Neural progenitor cell (in vitro differentiated cells): Measurements from ENCODE around the gene ZNF746. TPM values are rescaled to one million over a fixed set of nuclear protein-coding genes. Genes with fewer than 3 reads are reported as not detected.
A peak's percentile ranks its signal among the peaks of the same experiment; 100 is the strongest.

Source experiments
- DNase-seq: peaks from one replicate; pipeline ENCODE4 v3.0.0-alpha.2; 2016; ENCODE audit warnings: low spot score
- H2AFZ ChIP-seq: fragments of 200-600 bp; sonication (generic); replicated peaks from 2 replicates; pipeline ENCODE4 v1.6.1; 2016; ENCODE audit warnings: antibody characterized with exemption
- H3F3A ChIP-seq: fragments of 200-600 bp; sonication (generic); 2 replicates; pipeline ENCODE4 v1.6.1; 2016; ENCODE audit warnings: antibody characterized with exemption, low read depth
- H3K27ac ChIP-seq: fragments of 200-600 bp; sonication (generic); 2 replicates; pipeline ENCODE4 v1.5.1; 2016; ENCODE audit warnings: mild to moderate bottlenecking
- H3K27me3 ChIP-seq: fragments of 200-600 bp; sonication (generic); 2 replicates; pipeline ENCODE4 v1.6.1; 2016; ENCODE audit warnings: mild to moderate bottlenecking, moderate library complexity
- H3K36me3 ChIP-seq: fragments of 200-600 bp; sonication (generic); 2 replicates; pipeline ENCODE4 v1.5.1; 2016
- H3K4me1 ChIP-seq: fragments of 200-600 bp; sonication (generic); 2 replicates; pipeline ENCODE4 v1.6.1; 2016; ENCODE audit warnings: mixed run types
- H3K4me2 ChIP-seq: fragments of 200-600 bp; sonication (generic); 2 replicates; pipeline ENCODE4 v1.6.1; 2016
- H3K4me3 ChIP-seq: fragments of 200-600 bp; sonication (generic); 2 replicates; pipeline ENCODE4 v1.5.1; 2016
- H3K79me2 ChIP-seq: fragments of 200-600 bp; sonication (generic); 2 replicates; pipeline ENCODE4 v1.6.1; 2016; ENCODE audit warnings: low read depth
- H3K9ac ChIP-seq: fragments of 200-600 bp; sonication (generic); 2 replicates; pipeline ENCODE4 v1.6.1; 2016
- H3K9me3 ChIP-seq: fragments of 200-600 bp; sonication (generic); 2 replicates; pipeline ENCODE4 v1.5.1; 2016; ENCODE audit warnings: low read depth
- H4K20me1 ChIP-seq: fragments of 200-600 bp; sonication (generic); 2 replicates; pipeline ENCODE4 v1.6.1; 2016; ENCODE audit warnings: low read depth
- H3K27ac Mint-ChIP-seq: 3 replicates; pipeline ENCODE4 v1.8.0; 2021; ENCODE audit warnings: mixed read lengths
- H3K27me3 Mint-ChIP-seq: 2 replicates; pipeline ENCODE4 v1.8.0; 2022; ENCODE audit warnings: low read depth, mild to moderate bottlenecking, inconsistent platforms, moderate library complexity, mixed read lengths; ENCODE audit not compliant: insufficient read depth
- H3K36me3 Mint-ChIP-seq: 3 replicates; pipeline ENCODE4 v1.8.0; 2021; ENCODE audit warnings: mixed read lengths
- H3K4me1 Mint-ChIP-seq: 3 replicates; pipeline ENCODE4 v1.8.0; 2021; ENCODE audit warnings: mixed read lengths
- H3K4me3 Mint-ChIP-seq: 3 replicates; pipeline ENCODE4 v1.8.0; 2021; ENCODE audit warnings: mild to moderate bottlenecking, moderate library complexity, mixed read lengths
- H3K9me3 Mint-ChIP-seq: 3 replicates; pipeline ENCODE4 v1.8.0; 2020; ENCODE audit warnings: mixed read lengths
- EZH2 ChIP-seq: fragments of 200-600 bp; sonication (generic); IDR thresholded peaks from 2 replicates; pipeline ENCODE4 v1.6.1; 2017; ENCODE audit warnings: antibody characterized with exemption, mild to moderate bottlenecking, moderate library complexity
- EZH2phosphoT487 ChIP-seq: fragments of 200-600 bp; sonication (generic); IDR thresholded peaks from 2 replicates; pipeline ENCODE4 v1.6.1; 2017; ENCODE audit warnings: antibody characterized with exemption
- total RNA-seq: library from RNA; depleted of rRNA; stranded (reverse); fragments of >200 nt; gene quantifications from 2 replicates; pipeline ENCODE4 v1.2.3, GENCODE V29; 2015; ENCODE audit warnings: low replicate concordance
- TF ChIP-seq, protein P1 (sequence below): fragments of 200-600 bp; sonication (generic); IDR thresholded peaks from 2 replicates; pipeline ENCODE4 v1.5.1; 2017; ENCODE audit warnings: antibody characterized with exemption, mild to moderate bottlenecking

The ZNF746 gene
- total RNA-seq, 1 donor from 2014 or later, result 11.0 TPM

DNA sequence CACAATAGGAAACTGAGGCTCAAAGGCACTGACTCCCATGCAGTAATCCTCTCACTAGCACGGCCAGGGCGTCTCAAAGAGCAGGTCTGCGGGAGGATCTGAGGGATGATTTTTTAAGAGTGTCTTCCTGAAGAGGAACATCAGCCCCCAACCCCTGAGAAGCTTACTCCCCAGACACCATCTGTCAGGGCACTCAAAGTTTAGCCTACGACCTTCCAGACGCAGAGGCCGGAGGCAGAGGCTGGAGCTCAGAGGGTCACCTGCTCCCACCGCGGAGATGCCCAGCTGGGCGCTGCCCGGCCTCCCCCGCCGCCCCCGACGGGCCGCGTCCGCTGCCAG lies 38.4 kb downstream of the ZNF746 start:
- H3K4me3 Mint-ChIP-seq, result peak overlapping the region; percentile 89

DNA sequence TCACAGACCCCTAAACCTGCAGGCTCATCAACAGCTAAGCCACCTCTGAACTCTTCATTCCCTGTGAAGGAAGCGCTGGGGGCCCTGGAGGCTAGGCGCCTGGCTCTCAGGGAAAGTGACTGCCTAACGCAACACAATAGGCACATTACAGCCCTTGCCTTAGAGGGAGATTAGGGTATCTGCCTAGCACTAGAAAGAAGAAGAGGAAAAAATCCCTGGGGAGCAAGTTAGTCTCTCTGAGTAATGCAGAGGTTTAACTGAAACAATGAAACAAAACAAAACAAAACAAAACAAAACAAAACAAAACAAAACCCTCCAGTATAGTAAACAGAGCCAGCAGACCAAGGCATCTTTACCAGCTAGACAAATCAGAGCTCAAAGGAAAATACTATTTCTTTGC lies 39.4 kb downstream of the ZNF746 start:
- H3K27me3 Mint-ChIP-seq, result no peaks in the 10 kb centered on the region
- no peak for TF ChIP-seq EZH2
- TF ChIP-seq EZH2phosphoT487, result peak; percentile 56
- H3K27me3 ChIP-seq, result peaks cover 34% of the 10 kb centered on the region
- H3K27ac ChIP-seq, result peak overlapping the region; percentile 50
- peak overlapping the region; percentile 84 for H3K4me2 ChIP-seq
- no peak overlapping the region for H3K9ac ChIP-seq
- peaks cover 19% of the 10 kb centered on the region for H3K4me1 Mint-ChIP-seq
- no peak overlapping the region for H2AFZ ChIP-seq
- peak; percentile 82 for DNase-seq
- peaks cover 36% of the 10 kb centered on the region for H4K20me1 ChIP-seq
- no peaks in the 10 kb centered on the region for H3K9me3 ChIP-seq
- H3K4me1 ChIP-seq, result peaks cover 22% of the 10 kb centered on the region
- H3K9me3 Mint-ChIP-seq, result no peaks in the 10 kb centered on the region
- peaks cover 7% of the 10 kb centered on the region for H3K36me3 Mint-ChIP-seq
- H3K36me3 ChIP-seq, result no peaks in the 10 kb centered on the region
- peaks cover 39% of the 10 kb centered on the region for H3F3A ChIP-seq
- peak overlapping the region; percentile 31 for H3K27ac Mint-ChIP-seq
- peak overlapping the region; percentile 71 for H3K4me3 ChIP-seq
- H3K79me2 ChIP-seq, result peaks cover 28% of the 10 kb centered on the region
- peak overlapping the region; percentile 89 for H3K4me3 Mint-ChIP-seq

More for the DNA sequence above, 38.4 kb downstream of the ZNF746 start:
- no peak for TF ChIP-seq EZH2
- TF ChIP-seq EZH2phosphoT487, result no peak
- TF ChIP-seq, protein P1, sequence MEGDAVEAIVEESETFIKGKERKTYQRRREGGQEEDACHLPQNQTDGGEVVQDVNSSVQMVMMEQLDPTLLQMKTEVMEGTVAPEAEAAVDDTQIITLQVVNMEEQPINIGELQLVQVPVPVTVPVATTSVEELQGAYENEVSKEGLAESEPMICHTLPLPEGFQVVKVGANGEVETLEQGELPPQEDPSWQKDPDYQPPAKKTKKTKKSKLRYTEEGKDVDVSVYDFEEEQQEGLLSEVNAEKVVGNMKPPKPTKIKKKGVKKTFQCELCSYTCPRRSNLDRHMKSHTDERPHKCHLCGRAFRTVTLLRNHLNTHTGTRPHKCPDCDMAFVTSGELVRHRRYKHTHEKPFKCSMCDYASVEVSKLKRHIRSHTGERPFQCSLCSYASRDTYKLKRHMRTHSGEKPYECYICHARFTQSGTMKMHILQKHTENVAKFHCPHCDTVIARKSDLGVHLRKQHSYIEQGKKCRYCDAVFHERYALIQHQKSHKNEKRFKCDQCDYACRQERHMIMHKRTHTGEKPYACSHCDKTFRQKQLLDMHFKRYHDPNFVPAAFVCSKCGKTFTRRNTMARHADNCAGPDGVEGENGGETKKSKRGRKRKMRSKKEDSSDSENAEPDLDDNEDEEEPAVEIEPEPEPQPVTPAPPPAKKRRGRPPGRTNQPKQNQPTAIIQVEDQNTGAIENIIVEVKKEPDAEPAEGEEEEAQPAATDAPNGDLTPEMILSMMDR, result no peak
- peaks cover 6% of the 10 kb centered on the region for H3K36me3 Mint-ChIP-seq
- no peak overlapping the region for H3K27ac ChIP-seq
- H3K9me3 ChIP-seq, result no peaks in the 10 kb centered on the region
- H3K27ac Mint-ChIP-seq, result peak overlapping the region; percentile 63
- H3K27me3 ChIP-seq, result peaks cover 43% of the 10 kb centered on the region
- peaks cover 36% of the 10 kb centered on the region for H4K20me1 ChIP-seq
- peaks cover 22% of the 10 kb centered on the region for H3K4me1 ChIP-seq
- no peaks in the 10 kb centered on the region for H3K9me3 Mint-ChIP-seq
- H3K79me2 ChIP-seq, result peaks cover 28% of the 10 kb centered on the region
- DNase-seq, result peak; percentile 37
- peak overlapping the region; percentile 71 for H3K4me3 ChIP-seq
- H3K9ac ChIP-seq, result no peak overlapping the region
- no peaks in the 10 kb centered on the region for H3K27me3 Mint-ChIP-seq
- peaks cover 39% of the 10 kb centered on the region for H3F3A ChIP-seq
- no peak overlapping the region for H2AFZ ChIP-seq
- H3K4me2 ChIP-seq, result peak overlapping the region; percentile 84
- H3K36me3 ChIP-seq, result no peaks in the 10 kb centered on the region
- H3K4me1 Mint-ChIP-seq, result peaks cover 19% of the 10 kb centered on the region

DNA sequence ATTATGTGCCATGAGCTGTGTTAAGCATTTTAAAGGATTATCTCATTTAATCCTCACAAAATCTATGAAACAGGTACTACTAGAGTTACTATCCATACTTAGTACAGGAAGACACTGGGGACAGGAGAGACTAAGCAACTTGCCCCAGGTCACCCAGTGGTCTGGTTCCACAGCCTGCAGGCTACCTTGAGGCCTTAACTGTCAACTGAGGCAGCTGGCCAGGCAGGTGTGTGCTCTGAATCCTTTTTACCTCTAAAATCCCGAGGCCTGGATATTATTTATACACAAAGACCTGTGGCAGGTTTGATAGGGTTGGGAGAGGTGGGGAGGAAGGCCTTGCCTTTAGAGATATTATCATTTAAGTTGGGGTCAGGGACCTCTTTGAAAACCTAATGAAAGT lies 39.8 kb downstream of the ZNF746 start:
- H3F3A ChIP-seq, result peaks cover 39% of the 10 kb centered on the region
- peaks cover 22% of the 10 kb centered on the region for H3K4me1 ChIP-seq
- no peak overlapping the region for H3K4me3 Mint-ChIP-seq
- H3K27ac ChIP-seq, result peak overlapping the region; percentile 50
- no peak overlapping the region for H3K4me3 ChIP-seq
- H3K36me3 Mint-ChIP-seq, result peaks cover 7% of the 10 kb centered on the region
- peaks cover 39% of the 10 kb centered on the region for H4K20me1 ChIP-seq
- H3K79me2 ChIP-seq, result peaks cover 28% of the 10 kb centered on the region
- peak overlapping the region; percentile 84 for H3K4me2 ChIP-seq
- H3K27me3 ChIP-seq, result peaks cover 30% of the 10 kb centered on the region
- H3K27me3 Mint-ChIP-seq, result no peaks in the 10 kb centered on the region
- no peak overlapping the region for H3K9ac ChIP-seq
- no peak overlapping the region for H3K27ac Mint-ChIP-seq
- H3K36me3 ChIP-seq, result no peaks in the 10 kb centered on the region
- H3K9me3 Mint-ChIP-seq, result no peaks in the 10 kb centered on the region
- no peak overlapping the region for H2AFZ ChIP-seq
- H3K9me3 ChIP-seq, result no peaks in the 10 kb centered on the region
- DNase-seq, result no peak
- H3K4me1 Mint-ChIP-seq, result peaks cover 19% of the 10 kb centered on the region
- TF ChIP-seq EZH2phosphoT487 (no peak), EZH2 (no peak)
- TF ChIP-seq, protein P1, result no peak

DNA sequence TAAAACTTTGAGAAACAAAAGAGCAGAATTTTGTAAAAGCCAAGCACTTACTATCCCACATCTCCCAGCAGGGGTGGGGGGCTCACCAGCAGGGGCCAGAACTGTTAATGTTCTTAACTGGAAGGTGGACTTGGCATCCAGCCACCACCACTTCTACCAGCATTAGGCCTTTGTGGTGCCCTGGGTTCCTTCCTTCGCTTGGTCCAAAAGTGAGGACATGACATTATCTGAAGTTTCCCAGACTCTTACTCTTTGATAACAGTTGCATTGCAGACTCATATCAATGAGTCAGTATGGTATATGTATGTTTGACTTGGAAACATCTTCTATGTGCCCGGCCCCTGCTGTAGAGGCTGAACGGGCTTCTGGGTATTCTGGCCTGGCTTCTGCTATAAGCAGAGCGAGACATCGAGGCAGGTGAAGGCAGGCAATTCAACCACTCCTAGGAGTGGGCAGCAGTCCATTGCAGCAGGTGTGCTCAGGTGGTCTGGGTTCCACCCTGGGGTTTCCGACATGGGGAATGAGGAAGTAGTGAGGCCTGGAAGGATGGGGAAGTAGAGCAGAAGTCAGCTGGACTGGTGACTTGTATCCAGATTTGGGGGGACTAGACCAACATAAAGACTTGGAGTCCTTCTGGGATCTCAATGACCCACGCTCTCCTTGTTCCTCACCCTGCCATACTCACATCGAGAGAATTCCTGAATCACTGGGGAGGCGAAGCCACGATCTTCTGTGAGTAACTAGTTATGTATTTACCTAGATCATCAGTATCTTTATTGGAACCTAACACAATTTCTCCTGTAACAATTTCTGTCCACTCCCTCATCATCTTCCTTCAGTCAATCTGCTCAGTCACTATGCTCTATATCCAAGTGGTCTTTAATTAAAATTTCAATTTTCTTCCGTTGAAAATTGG lies 40.8 kb downstream of the ZNF746 start:
- no peak for DNase-seq
- Mint-ChIP-seq H3K27me3 (no peaks in the 10 kb centered on the region), H3K27ac (no peak overlapping the region), H3K4me3 (peak overlapping the region; percentile 4), H3K4me1 (peaks cover 19% of the 10 kb centered on the region), H3K36me3 (peaks cover 7% of the 10 kb centered on the region), H3K9me3 (no peaks in the 10 kb centered on the region)
- peaks cover 41% of the 10 kb centered on the region for H4K20me1 ChIP-seq
- TF ChIP-seq EZH2phosphoT487 (no peak), EZH2 (no peak)
- TF ChIP-seq, protein P1, result no peak
- no peak overlapping the region for H3K27ac ChIP-seq
- H2AFZ ChIP-seq, result no peak overlapping the region
- H3F3A ChIP-seq, result peaks cover 34% of the 10 kb centered on the region
- H3K36me3 ChIP-seq, result no peaks in the 10 kb centered on the region
- H3K4me3 ChIP-seq, result no peak overlapping the region
- peaks cover 22% of the 10 kb centered on the region for H3K4me1 ChIP-seq
- H3K9me3 ChIP-seq, result no peaks in the 10 kb centered on the region
- peaks cover 28% of the 10 kb centered on the region for H3K79me2 ChIP-seq
- no peak overlapping the region for H3K4me2 ChIP-seq
- H3K9ac ChIP-seq, result no peak overlapping the region
- peaks cover 20% of the 10 kb centered on the region for H3K27me3 ChIP-seq
